Transverse colon (tissue), 4 donors: ENCODE results near the gene THSD7A.

Source experiments
- POLR2A ChIP-seq: fragments of 450-650 bp; IDR thresholded peaks from one replicate; pipeline ENCODE4 v1.6.1; 2016; ENCODE audit warnings: antibody characterized with exemption, mild to moderate bottlenecking, moderate library complexity
- POLR2AphosphoS5 ChIP-seq, 3 donors: sonication (generic); formaldehyde crosslinking; IDR thresholded peaks; one replicate each; pipeline ENCODE4 v1.6.1; 2016; ENCODE audit warnings: antibody characterized with exemption in 3 of 3
- TF ChIP-seq, protein P1 (sequence below), 5 experiments: fragments of 200-600 bp in 3 of 5; fragments of 450-650 bp in 2 of 5; sonication (generic) in 3 of 5; IDR thresholded peaks; 1 replicate in 2 of 5; 2 replicates in 3 of 5; pipeline ENCODE4 v1.5.1; 2016 to 2017; ENCODE audit warnings: antibody characterized with exemption in 5 of 5, inconsistent platforms in 3 of 5, mild to moderate bottlenecking in 2 of 5, moderate library complexity in 1 of 5

DNA sequence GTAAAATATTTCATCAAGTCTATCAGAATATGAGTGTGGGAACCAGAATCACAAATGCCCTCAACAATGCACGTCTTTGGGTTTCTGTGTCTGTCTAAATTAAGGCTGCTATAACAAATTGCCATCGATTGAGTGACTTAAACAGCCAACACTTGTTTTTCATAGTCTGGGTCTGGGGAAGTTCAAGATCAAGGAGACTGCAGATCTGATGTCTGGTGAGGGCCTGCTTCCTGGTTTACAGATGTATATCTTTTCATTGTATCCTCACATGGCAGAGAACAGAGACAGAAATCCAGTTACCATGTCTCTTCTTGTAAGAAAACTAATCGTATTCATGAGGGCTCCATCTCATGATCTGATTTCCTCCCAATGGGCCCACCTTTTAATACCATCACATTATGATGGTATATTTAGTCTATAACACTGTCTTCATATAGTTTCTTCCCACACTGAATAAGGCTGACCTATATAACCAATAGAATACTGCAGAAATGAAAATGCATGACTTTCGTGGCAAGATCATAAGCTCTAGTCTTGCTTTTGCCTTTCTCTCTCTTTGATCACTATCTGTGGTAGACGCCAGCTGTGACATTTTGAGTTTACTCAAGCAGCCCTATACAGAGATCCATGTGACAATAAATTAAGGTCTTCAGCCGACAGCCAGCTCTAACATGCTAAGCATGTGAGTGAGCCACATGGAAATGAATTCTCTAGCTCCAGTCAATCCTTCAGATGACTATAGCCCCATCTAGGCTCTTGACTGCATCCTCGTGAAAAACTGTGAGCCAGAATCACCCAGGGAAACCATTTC, 51.9 kb downstream of the THSD7A start:
- TF ChIP-seq, protein P1, sequence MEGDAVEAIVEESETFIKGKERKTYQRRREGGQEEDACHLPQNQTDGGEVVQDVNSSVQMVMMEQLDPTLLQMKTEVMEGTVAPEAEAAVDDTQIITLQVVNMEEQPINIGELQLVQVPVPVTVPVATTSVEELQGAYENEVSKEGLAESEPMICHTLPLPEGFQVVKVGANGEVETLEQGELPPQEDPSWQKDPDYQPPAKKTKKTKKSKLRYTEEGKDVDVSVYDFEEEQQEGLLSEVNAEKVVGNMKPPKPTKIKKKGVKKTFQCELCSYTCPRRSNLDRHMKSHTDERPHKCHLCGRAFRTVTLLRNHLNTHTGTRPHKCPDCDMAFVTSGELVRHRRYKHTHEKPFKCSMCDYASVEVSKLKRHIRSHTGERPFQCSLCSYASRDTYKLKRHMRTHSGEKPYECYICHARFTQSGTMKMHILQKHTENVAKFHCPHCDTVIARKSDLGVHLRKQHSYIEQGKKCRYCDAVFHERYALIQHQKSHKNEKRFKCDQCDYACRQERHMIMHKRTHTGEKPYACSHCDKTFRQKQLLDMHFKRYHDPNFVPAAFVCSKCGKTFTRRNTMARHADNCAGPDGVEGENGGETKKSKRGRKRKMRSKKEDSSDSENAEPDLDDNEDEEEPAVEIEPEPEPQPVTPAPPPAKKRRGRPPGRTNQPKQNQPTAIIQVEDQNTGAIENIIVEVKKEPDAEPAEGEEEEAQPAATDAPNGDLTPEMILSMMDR (IDR thresholded peaks at IDR 0.05): no peak
- TF ChIP-seq POLR2A: no peak
- no peak for TF ChIP-seq POLR2AphosphoS5 (IDR thresholded peaks at IDR 0.05)
